ENCODE data around the gene PHRF1. TPM values are rescaled to one million over a fixed set of nuclear protein-coding genes. Genes with fewer than 3 reads are reported as not detected.

PHRF1 gene
- total and polyA plus RNA-seq, 2 of the 4 experiments (the other 2 are of a cell fraction), result 10.9 to 17.5 TPM

DNA sequence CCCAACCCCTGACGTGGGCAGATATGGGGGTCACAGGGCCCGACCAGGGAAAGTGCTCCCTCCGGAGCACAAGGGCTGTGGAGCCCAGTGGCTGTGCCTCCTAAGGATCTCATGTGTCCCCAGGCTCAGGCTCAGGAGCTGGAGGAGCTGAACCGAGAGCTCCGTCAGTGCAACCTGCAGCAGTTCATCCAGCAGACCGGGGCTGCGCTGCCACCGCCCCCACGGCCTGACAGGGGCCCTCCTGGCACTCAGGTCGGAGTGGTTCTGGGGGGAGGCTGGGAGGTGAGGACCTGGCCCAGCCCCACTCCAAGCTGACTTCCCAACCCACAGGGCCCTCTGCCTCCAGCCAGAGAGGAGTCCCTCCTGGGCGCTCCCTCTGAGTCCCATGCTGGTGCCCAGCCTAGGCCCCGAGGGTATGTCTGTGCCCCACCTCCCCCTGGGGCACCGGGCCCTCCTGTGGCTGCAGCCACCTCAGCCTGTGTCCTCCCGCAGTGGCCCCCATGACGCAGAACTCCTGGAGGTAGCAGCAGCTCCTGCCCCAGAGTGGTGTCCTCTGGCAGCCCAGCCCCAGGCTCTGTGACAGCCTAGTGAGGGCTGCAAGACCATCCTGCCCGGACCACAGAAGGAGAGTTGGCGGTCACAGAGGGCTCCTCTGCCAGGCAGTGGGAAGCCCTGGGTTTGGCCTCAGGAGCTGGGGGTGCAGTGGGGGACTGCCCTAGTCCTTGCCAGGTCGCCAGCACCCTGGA is 13.0 kb upstream of the PHRF1 start:
- CTCF ChIA-PET, result interaction anchor here (1.3 kb wide), 1 partner anchor 9 kb away, joined by 3 read pairs; no protein-coding TSS in a partner anchor
- ATAC-seq (ENCODE audit: low read depth) (no peak), DNase-seq (no peak)
- Histone ChIP-seq H2AFZ (replicated peaks; ENCODE audit: low read length, poor library complexity) (no peak overlapping the region), H3K36me3 (ENCODE audit: control insufficient read depth, insufficient read depth, low read length) (peaks cover 14% of the 10 kb centered on the region), H3K4me1 (ENCODE audit: control insufficient read depth, insufficient read depth, low read length) (peaks cover 21% of the 10 kb centered on the region), H2BK5ac (ENCODE audit: low read depth, low read length, poor library complexity, severe bottlenecking) (no peak overlapping the region), H3K9me1 (ENCODE audit: insufficient read depth, low read length) (peaks cover 5% of the 10 kb centered on the region; the same call in 1 of the 2 replicates), H3K14ac (replicated peaks; ENCODE audit: low read depth, low read length) (no peak overlapping the region), H3K23ac (ENCODE audit: low read depth, low read length) (no peak overlapping the region), H3K4me3 (ENCODE audit: insufficient read depth, low read depth, low read length) (no peak overlapping the region), H3K27me3 (ENCODE audit: control insufficient read depth, insufficient read depth, low read length) (peaks cover 9% of the 10 kb centered on the region), H4K20me1 (ENCODE audit: insufficient read depth, low read length) (peaks cover 29% of the 10 kb centered on the region), H4K8ac (ENCODE audit: low read depth in 2 of 2, low read length in 2 of 2) (0 out of 4 replicates have a peak overlapping the region, but pooled peaks of 1 of the 2 experiments have one; percentile 49), H3K9me3 (ENCODE audit: control insufficient read depth, insufficient read depth, low read length) (no peaks in the 10 kb centered on the region), H4K5ac (ENCODE audit: low read depth, low read length) (no peak overlapping the region; the same call in 1 of the 2 replicates), H3K4ac (ENCODE audit: low read depth, low read length) (no peak overlapping the region), H2BK20ac (ENCODE audit: low read depth, low read length) (no peak overlapping the region), H4K91ac (ENCODE audit: insufficient read depth, low read depth, low read length) (no peak overlapping the region), H3K4me2 (ENCODE audit: low read depth, low read length) (no peak overlapping the region), H2BK15ac (ENCODE audit: low read depth, low read length) (no peak overlapping the region), H3K9ac (ENCODE audit: low read depth, low read length) (no peak overlapping the region), H2AK5ac (ENCODE audit: low read depth, low read length) (no peak overlapping the region), H2AK9ac (replicated peaks; ENCODE audit: low read depth, low read length, poor library complexity) (no peak overlapping the region), H3K79me1 (ENCODE audit: low read depth in 1 of 2, low read length in 2 of 2) (peaks cover 28 to 41% of the 10 kb centered on the region in 2 experiments; a peak in 3 of 4 replicates), H3K56ac (ENCODE audit: extremely low read depth, insufficient read depth, low read length) (no peak overlapping the region), H2BK120ac (ENCODE audit: low read depth, low read length) (no peak overlapping the region), H3K27ac (ENCODE audit: insufficient read depth, low read length) (no peak overlapping the region), H3K18ac (ENCODE audit: low read depth, low read length) (no peak overlapping the region)
- in situ Hi-C loops (cut with MboI; ENCODE audit: low sequenced_read_pairs) (no loop called here), intact Hi-C loops (cut with micrococcal nuclease) (no loop called here), dilution Hi-C loops (cut with HindIII; ENCODE audit: low sequenced_read_pairs, unreplicated experiment) (no loop called here)
- POLR2A ChIA-PET (ENCODE audit: unreplicated experiment), result no interaction called here
- WGBS, 2 experiments (ENCODE audit: extremely low coverage in 2 of 2, insufficient read length in 1 of 2), result 93% methylated on average over 5 of the region's 18 CpGs; no CpG with 5 or more reads in 1 of the 2 experiments
- no TSS peak for BruUV-seq (replicated peaks)
- TF ChIP-seq, protein P1, sequence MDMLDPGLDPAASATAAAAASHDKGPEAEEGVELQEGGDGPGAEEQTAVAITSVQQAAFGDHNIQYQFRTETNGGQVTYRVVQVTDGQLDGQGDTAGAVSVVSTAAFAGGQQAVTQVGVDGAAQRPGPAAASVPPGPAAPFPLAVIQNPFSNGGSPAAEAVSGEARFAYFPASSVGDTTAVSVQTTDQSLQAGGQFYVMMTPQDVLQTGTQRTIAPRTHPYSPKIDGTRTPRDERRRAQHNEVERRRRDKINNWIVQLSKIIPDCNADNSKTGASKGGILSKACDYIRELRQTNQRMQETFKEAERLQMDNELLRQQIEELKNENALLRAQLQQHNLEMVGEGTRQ (IDR thresholded peaks at IDR 0.05; ENCODE audit: low read depth, low read length), result no peak
- TF ChIP-seq CHD1 (IDR thresholded peaks at IDR 0.05; ENCODE audit: low read depth, low read length), result no peak
- TF ChIP-seq FOS (IDR thresholded peaks at IDR 0.05; ENCODE audit: low read depth, low read length), result no peak
- TF ChIP-seq, protein P2, sequence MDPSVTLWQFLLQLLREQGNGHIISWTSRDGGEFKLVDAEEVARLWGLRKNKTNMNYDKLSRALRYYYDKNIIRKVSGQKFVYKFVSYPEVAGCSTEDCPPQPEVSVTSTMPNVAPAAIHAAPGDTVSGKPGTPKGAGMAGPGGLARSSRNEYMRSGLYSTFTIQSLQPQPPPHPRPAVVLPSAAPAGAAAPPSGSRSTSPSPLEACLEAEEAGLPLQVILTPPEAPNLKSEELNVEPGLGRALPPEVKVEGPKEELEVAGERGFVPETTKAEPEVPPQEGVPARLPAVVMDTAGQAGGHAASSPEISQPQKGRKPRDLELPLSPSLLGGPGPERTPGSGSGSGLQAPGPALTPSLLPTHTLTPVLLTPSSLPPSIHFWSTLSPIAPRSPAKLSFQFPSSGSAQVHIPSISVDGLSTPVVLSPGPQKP (IDR thresholded peaks at IDR 0.05; ENCODE audit: borderline replicate concordance, low read depth, low read length), result no peak
- TF ChIP-seq MAZ (IDR thresholded peaks at IDR 0.05; ENCODE audit: borderline replicate concordance, low read depth, low read length), result no peak
- TF ChIP-seq RCOR1 (IDR thresholded peaks at IDR 0.05; ENCODE audit: insufficient replicate concordance, low read length), result no peak
- TF ChIP-seq POLR2A (IDR thresholded peaks at IDR 0.05; ENCODE audit: low read depth, low read length), result no peak
- no peak for TF ChIP-seq RFX5 (IDR thresholded peaks at IDR 0.05; ENCODE audit: low read depth, low read length)
- no peak for TF ChIP-seq BHLHE40 (IDR thresholded peaks at IDR 0.05; ENCODE audit: low read depth, low read length)
- TF ChIP-seq, protein P3, sequence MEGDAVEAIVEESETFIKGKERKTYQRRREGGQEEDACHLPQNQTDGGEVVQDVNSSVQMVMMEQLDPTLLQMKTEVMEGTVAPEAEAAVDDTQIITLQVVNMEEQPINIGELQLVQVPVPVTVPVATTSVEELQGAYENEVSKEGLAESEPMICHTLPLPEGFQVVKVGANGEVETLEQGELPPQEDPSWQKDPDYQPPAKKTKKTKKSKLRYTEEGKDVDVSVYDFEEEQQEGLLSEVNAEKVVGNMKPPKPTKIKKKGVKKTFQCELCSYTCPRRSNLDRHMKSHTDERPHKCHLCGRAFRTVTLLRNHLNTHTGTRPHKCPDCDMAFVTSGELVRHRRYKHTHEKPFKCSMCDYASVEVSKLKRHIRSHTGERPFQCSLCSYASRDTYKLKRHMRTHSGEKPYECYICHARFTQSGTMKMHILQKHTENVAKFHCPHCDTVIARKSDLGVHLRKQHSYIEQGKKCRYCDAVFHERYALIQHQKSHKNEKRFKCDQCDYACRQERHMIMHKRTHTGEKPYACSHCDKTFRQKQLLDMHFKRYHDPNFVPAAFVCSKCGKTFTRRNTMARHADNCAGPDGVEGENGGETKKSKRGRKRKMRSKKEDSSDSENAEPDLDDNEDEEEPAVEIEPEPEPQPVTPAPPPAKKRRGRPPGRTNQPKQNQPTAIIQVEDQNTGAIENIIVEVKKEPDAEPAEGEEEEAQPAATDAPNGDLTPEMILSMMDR (conservative IDR thresholded peaks at IDR 0.05; ENCODE audit: low read depth, low read length), result no peak
- TF ChIP-seq CEBPB (IDR thresholded peaks at IDR 0.05; ENCODE audit: low read depth, low read length), result no peak
- no peak for TF ChIP-seq MAFK (IDR thresholded peaks at IDR 0.05; ENCODE audit: low read depth, low read length)
- no peak for TF ChIP-seq RAD21 (IDR thresholded peaks at IDR 0.05; ENCODE audit: low read length)
- no peak for TF ChIP-seq SMC3 (IDR thresholded peaks at IDR 0.05; ENCODE audit: low read depth, low read length)
- TF ChIP-seq MXI1 (IDR thresholded peaks at IDR 0.05; ENCODE audit: borderline replicate concordance, low read depth, low read length), result no peak

All from IMR-90 (cell line).